ENCODE data around the gene SLC15A2.

DNA sequence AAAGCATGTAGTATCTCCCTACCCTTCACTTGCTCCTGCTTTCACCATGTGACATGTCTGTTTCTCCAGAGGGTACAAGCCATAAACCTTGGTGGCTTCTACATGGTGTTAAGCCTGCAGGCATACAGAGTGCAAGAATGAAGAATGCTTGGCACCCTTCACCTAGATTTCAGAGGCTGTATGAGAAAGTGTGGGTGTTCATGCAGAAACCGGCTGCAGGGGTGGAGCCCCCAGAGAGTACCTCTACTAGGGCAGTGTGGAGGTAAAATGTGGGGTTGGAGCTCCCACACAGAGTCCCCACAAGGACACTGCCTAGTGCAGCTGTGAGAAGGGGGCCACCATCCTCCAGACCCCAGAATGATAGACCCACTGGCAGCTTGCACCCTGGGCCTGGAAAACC, 32.2 kb downstream of the SLC15A2 start:
- no peak for TF ChIP-seq EZH2phosphoT487 (IDR thresholded peaks at IDR 0.05; ENCODE audit: insufficient read depth, low read depth)
- TF ChIP-seq EZH2 (IDR thresholded peaks at IDR 0.05; ENCODE audit: insufficient read depth, poor library complexity, severe bottlenecking) = no peak

All from GM23248 (cell line).